ENCODE data around the gene AURKAIP1. TPM values are rescaled to one million over a fixed set of nuclear protein-coding genes. Genes with fewer than 3 reads are reported as not detected.

AURKAIP1 gene
- total and polyA plus RNA-seq, 9 of the 15 experiments (the other 6 are each of a cell fraction or from before 2014, with no cell fraction given) = 7.8 to 478 (median 92.0) TPM

- TF ChIP-seq ZNF436 (CRISPR knock-in tag; IDR thresholded peaks at IDR 0.05) = no peak
- no peak for TF ChIP-seq ZBTB40 (IDR thresholded peaks at IDR 0.05)
- no peak for TF ChIP-seq ZBTB40 (CRISPR knock-in tag; IDR thresholded peaks at IDR 0.05)
- 0 out of 2 replicates have a peak, but pooled peaks have one; percentile 23 for TF ChIP-seq ZBTB1 (CRISPR knock-in tag; IDR thresholded peaks at IDR 0.05; ENCODE audit: borderline replicate concordance, low read depth)
Observed at GRCh38 chr1:1371364-1371745, 3.7 kb downstream of the AURKAIP1 start (continued).

Data from K562 (cell line).